Liver (tissue), 9 donors: ENCODE measurements around the gene SULT2A1. TPM values are rescaled to one million over a fixed set of nuclear protein-coding genes. Genes with fewer than 3 reads are reported as not detected.

Experiments
- DNase-seq: peaks from one replicate; pipeline ENCODE4 v3.0.0-alpha.2; 2017; ENCODE audit warnings: low spot score
- H3K27ac ChIP-seq, 2 donors: one replicate each; pipeline ENCODE4 v1.7.0; 2013; ENCODE audit warnings: inconsistent platforms in 2 of 2, low read length in 2 of 2, control low read depth in 1 of 2, low read depth in 1 of 2, mild to moderate bottlenecking in 1 of 2
- H3K27me3 ChIP-seq, 4 donors: one replicate each; pipeline versions ENCODE4 v1.6.1 to v1.7.0; 2013; ENCODE audit warnings: low read length in 3 of 4, inconsistent platforms in 1 of 4, mild to moderate bottlenecking in 1 of 4, moderate library complexity in 1 of 4; ENCODE audit not compliant: control insufficient read depth in 4 of 4, insufficient read depth in 4 of 4
- H3K36me3 ChIP-seq, 4 donors: one replicate each; pipeline versions ENCODE4 v1.6.1 to v1.7.0; 2013; ENCODE audit warnings: low read length in 3 of 4, mild to moderate bottlenecking in 3 of 4, low read depth in 1 of 4, moderate library complexity in 1 of 4; ENCODE audit not compliant: control insufficient read depth in 4 of 4, insufficient read depth in 3 of 4
- H3K4me1 ChIP-seq, 4 donors: one replicate each; pipeline versions ENCODE4 v1.6.1 to v1.7.0; 2013; ENCODE audit warnings: low read length in 3 of 4, mild to moderate bottlenecking in 3 of 4, moderate library complexity in 1 of 4; ENCODE audit not compliant: control insufficient read depth in 4 of 4, insufficient read depth in 4 of 4
- H3K4me3 ChIP-seq, 3 donors: one replicate each; pipeline versions ENCODE4 v1.6.1 to v1.7.0; 2013; ENCODE audit warnings: low read length in 3 of 3, control low read depth in 1 of 3, low read depth in 1 of 3, mild to moderate bottlenecking in 1 of 3
- H3K9ac ChIP-seq, 2 donors: one replicate each; pipeline ENCODE4 v1.7.0; 2013; ENCODE audit warnings: low read length in 2 of 2, mild to moderate bottlenecking in 2 of 2, moderate library complexity in 2 of 2, control low read depth in 1 of 2, low read depth in 1 of 2
- H3K9me3 ChIP-seq, 4 donors: one replicate each; pipeline versions ENCODE4 v1.6.1 to v1.7.0; 2013; ENCODE audit warnings: low read length in 3 of 4; ENCODE audit not compliant: control insufficient read depth in 4 of 4
- CTCF ChIP-seq: fragments of 150-350 bp; IDR thresholded peaks from 2 replicates; pipeline ENCODE4 v1.5.1; 2017; ENCODE audit warnings: improper control_type of control experiment, low read depth, low read length; ENCODE audit not compliant: missing input control
- EGR1 ChIP-seq, 2 donors: IDR thresholded peaks; 2 replicates each; pipeline ENCODE4 v1.6.1; 2016 to 2018; ENCODE audit warnings: antibody characterized with exemption in 2 of 2, low read depth in 2 of 2
- FOXA1 ChIP-seq: IDR thresholded peaks from 2 replicates; pipeline ENCODE4 v1.6.1; 2016; ENCODE audit warnings: antibody characterized with exemption
- FOXA2 ChIP-seq: IDR thresholded peaks from 2 replicates; pipeline ENCODE4 v1.6.1; 2016; ENCODE audit warnings: antibody characterized with exemption
- GABPA ChIP-seq, 2 donors: IDR thresholded peaks in 1 of 2; conservative IDR thresholded peaks in 1 of 2; 2 replicates each; pipeline ENCODE4 v1.6.1; 2016; ENCODE audit warnings: antibody characterized with exemption in 2 of 2, mild to moderate bottlenecking in 1 of 2, moderate library complexity in 1 of 2
- HNF4A ChIP-seq, 2 donors: conservative IDR thresholded peaks; 2 replicates each; pipeline ENCODE4 v1.6.1; 2016; ENCODE audit warnings: antibody characterized with exemption in 2 of 2, mild to moderate bottlenecking in 2 of 2
- HNF4G ChIP-seq: IDR thresholded peaks from 2 replicates; pipeline ENCODE4 v1.6.1; 2016; ENCODE audit warnings: antibody characterized with exemption
- JUND ChIP-seq, 2 donors: IDR thresholded peaks; 2 replicates each; pipeline ENCODE4 v1.6.1; 2016; ENCODE audit warnings: antibody characterized with exemption in 2 of 2
- MAX ChIP-seq: IDR thresholded peaks from 2 replicates; pipeline ENCODE4 v1.6.1; 2016; ENCODE audit warnings: antibody characterized with exemption
- NR2F2 ChIP-seq: IDR thresholded peaks from 2 replicates; pipeline ENCODE4 v1.6.1; 2016; ENCODE audit warnings: antibody characterized with exemption
- RAD21 ChIP-seq, 2 donors: IDR thresholded peaks; 2 replicates each; pipeline ENCODE4 v1.6.1; 2016; ENCODE audit warnings: antibody characterized with exemption in 2 of 2, mild to moderate bottlenecking in 2 of 2
- REST ChIP-seq: IDR thresholded peaks from 2 replicates; pipeline ENCODE4 v1.6.1; 2016; ENCODE audit warnings: antibody characterized with exemption, mild to moderate bottlenecking
- RXRA ChIP-seq, 2 donors: IDR thresholded peaks; 2 replicates each; pipeline ENCODE4 v1.6.1; 2017 to 2018; ENCODE audit warnings: antibody characterized with exemption in 2 of 2, mild to moderate bottlenecking in 1 of 2
- SP1 ChIP-seq: IDR thresholded peaks from 2 replicates; pipeline ENCODE4 v1.6.1; 2018; ENCODE audit warnings: antibody characterized with exemption, mild to moderate bottlenecking
- TAF1 ChIP-seq: conservative IDR thresholded peaks from 2 replicates; pipeline ENCODE4 v1.6.1; 2016; ENCODE audit warnings: antibody characterized with exemption, mild to moderate bottlenecking
- YY1 ChIP-seq: IDR thresholded peaks from 2 replicates; pipeline ENCODE4 v1.6.1; 2016; ENCODE audit warnings: antibody characterized with exemption, mild to moderate bottlenecking
- WGBS: extraction: QIAGEN DNeasy Blood & Tissue Kit; methylation state at CpG from one replicate; pipeline ENCODE4 v1.1.7; 2013; 5-methylcytosine and 5-hydroxymethylcytosine counted together
- polyA plus RNA-seq, 2 donors: library from polyadenylated mRNA; stranded (reverse) in 1 of 2; unstranded in 1 of 2; fragments of 200-250 nt in 1 of 2; fragments of >200 nt in 1 of 2; fragmentation: Nextera tagmentation in 1 of 2; extraction: Ambion mirVana in 1 of 2; gene quantifications; one replicate each; pipeline versions ENCODE4 v1.2.1 to v1.2.3, GENCODE V29; 2013 to 2015
- total RNA-seq, 2 donors: library from RNA; depleted of rRNA; stranded (reverse); fragments of >200 nt; gene quantifications; one replicate each; pipeline ENCODE4 v1.2.3, GENCODE V29; 2014
- TF ChIP-seq, protein P1 (sequence below): IDR thresholded peaks from 2 replicates; pipeline ENCODE4 v1.6.1; 2016; ENCODE audit warnings: antibody characterized with exemption
- donor health status: healthy.
- donor health status: healthy.
- donor health status: healthy.
- donor health status: healthy.
- donor health status: healthy.

Gene SULT2A1
- total and polyA plus RNA-seq, 4 donors: 22.9 to 892 (median 691) TPM

GRCh38 chr19:47836038-47836437, 50.1 kb downstream of the SULT2A1 start:
- H3K9ac ChIP-seq: no peak overlapping the region
- TF ChIP-seq CTCF (no peak), JUND (IDR thresholded peaks at IDR 0.05) (no peak), RXRA (IDR thresholded peaks at IDR 0.05) (no peak), HNF4G (no peak), FOXA2 (no peak), REST (no peak), FOXA1 (no peak)
- TF ChIP-seq, protein P1, sequence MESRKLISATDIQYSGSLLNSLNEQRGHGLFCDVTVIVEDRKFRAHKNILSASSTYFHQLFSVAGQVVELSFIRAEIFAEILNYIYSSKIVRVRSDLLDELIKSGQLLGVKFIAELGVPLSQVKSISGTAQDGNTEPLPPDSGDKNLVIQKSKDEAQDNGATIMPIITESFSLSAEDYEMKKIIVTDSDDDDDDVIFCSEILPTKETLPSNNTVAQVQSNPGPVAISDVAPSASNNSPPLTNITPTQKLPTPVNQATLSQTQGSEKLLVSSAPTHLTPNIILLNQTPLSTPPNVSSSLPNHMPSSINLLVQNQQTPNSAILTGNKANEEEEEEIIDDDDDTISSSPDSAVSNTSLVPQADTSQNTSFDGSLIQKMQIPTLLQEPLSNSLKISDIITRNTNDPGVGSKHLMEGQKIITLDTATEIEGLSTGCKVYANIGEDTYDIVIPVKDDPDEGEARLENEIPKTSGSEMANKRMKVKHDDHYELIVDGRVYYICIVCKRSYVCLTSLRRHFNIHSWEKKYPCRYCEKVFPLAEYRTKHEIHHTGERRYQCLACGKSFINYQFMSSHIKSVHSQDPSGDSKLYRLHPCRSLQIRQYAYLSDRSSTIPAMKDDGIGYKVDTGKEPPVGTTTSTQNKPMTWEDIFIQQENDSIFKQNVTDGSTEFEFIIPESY: no peak
- no peak for DNase-seq
- 81% methylated on average over 8 of the region's 8 CpGs for WGBS
- no peak overlapping the region for H3K27ac ChIP-seq
- no peaks in the 10 kb centered on the region for H3K36me3 ChIP-seq
- H3K4me1 ChIP-seq: no peaks in the 10 kb centered on the region
- no peaks in the 10 kb centered on the region for H3K27me3 ChIP-seq
- H3K4me3 ChIP-seq: no peak overlapping the region
- no peaks in the 10 kb centered on the region for H3K9me3 ChIP-seq

DNA sequence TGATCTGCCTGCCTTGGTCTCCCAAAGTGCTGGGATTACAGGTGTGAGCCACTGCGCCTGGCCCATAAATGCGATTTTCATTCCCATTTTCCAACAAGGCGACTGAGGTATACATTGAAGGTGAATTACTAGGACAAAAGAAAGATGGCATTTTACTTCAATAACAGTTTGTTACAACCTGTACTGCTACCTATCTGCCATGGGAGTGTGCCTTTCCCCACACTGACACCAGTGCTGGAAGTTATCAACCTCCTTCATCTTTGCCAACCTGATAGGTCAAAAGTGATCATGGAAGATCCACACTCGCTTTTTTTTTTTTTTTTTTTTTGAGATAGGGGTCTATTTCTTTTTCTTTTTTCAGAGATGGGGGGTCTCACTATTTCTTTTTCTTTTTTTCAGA, 53.4 kb downstream of the SULT2A1 start:
- Histone ChIP-seq H3K27ac (no peak overlapping the region), H3K4me1 (no peaks in the 10 kb centered on the region), H3K27me3 (no peaks in the 10 kb centered on the region), H3K9ac (no peak overlapping the region), H3K4me3 (no peak overlapping the region), H3K36me3 (no peaks in the 10 kb centered on the region), H3K9me3 (no peaks in the 10 kb centered on the region)
- DNase-seq: no peak
- 90% methylated on average over 4 of the region's 4 CpGs for WGBS
- TF ChIP-seq SP1: no peak
- TF ChIP-seq MAX: no peak
- TF ChIP-seq GABPA (IDR thresholded peaks at IDR 0.05 in 1 of 2, conservative IDR thresholded peaks at IDR 0.05 in 1 of 2): no peak
- TF ChIP-seq EGR1 (IDR thresholded peaks at IDR 0.05; ENCODE audit: low read depth in 2 of 2): no peak
- TF ChIP-seq, protein P1: no peak
- no peak for TF ChIP-seq JUND (IDR thresholded peaks at IDR 0.05)
- TF ChIP-seq YY1: no peak
- no peak for TF ChIP-seq HNF4A (conservative IDR thresholded peaks at IDR 0.05)
- TF ChIP-seq FOXA2: no peak
- no peak for TF ChIP-seq REST
- TF ChIP-seq FOXA1: no peak
- no peak for TF ChIP-seq NR2F2
- TF ChIP-seq RAD21 (IDR thresholded peaks at IDR 0.05): no peak
- TF ChIP-seq CTCF: no peak
- TF ChIP-seq TAF1: no peak
